Cerebellar nuclear complex (tissue), 1 donor: ENCODE measurements around the gene WNT3A.

Experiments
- DNase-seq, 2 experiments: peaks; one replicate each; lab custom pipeline; 2025; lab: John Stamatoyannopoulos, UW

The WNT3A gene

DNA sequence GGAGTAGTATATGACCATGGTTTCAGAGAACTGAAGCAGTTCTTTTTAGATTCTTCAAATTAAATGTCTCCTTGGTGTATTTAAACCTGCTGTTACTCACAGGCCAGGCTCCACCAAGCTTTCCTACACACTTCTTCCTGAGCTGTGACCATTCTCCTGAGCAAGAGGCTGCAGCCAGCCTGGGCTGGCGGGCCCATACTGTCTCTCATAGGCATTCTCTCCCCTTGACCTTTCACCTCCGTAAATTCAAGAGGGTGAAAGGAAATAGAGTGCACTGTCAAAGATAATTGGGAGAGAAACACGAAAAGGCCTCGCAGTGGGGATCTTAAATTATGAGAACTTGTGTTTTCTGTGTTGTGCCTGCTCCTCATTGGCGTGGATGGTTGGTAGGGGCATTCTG lies 78.0 kb downstream of the WNT3A start:
- DNase-seq = no peak

DNA sequence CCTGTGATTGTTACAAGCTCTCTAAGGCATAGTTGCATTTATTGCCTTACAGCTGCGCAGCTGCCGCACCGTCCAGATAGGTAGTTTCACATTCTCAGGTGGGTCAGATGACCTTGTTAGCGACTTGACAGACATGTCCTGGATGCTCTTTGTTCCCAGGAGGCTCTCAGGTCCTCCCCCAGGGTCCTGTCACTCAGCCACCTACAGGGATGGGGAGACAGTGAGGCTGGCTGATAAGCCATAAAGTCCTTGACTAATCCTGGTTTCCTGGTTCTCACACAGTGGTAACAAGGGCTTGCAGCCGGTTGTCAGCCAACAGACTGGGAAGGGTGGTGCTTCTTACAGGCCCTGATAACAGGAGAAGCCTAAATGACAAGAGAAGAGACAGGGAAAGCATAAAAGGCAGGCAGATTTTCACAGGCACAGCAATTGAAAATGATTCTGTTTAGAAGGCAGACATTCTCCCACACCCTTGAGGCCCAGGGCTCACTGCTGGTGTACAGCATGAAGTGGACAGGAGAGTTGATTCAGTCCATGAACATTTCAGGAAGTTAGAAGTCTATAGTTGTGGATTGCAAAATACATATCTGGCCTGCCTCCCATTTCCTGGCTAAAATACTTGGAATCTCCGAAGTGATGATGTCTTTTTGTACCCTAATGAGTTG lies 78.6 kb downstream of the WNT3A start:
- no peak for DNase-seq

DNA sequence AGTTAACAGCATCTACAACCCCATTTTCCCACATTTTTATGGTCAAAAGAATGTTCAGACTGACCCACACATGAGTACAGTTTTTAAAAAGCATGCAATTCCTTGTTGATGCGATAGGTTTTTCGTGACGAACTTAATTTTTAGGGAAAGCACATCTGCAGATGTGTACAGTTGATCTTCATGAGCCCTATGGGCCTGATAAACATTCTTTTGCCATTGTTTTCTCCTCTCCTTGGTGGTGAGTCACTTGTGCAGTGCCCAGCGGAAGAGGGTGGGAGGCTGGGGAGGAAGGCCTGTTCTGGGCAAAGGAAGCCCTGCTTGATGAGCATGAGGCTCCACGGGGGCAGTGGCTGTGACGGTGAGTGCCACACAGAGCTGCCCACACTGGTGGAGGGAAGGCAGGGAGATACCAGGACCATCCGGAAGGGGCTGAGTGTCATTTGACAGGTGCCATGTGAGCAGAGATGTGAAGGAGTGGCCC lies 81.0 kb downstream of the WNT3A start:
- no peak for DNase-seq

DNA sequence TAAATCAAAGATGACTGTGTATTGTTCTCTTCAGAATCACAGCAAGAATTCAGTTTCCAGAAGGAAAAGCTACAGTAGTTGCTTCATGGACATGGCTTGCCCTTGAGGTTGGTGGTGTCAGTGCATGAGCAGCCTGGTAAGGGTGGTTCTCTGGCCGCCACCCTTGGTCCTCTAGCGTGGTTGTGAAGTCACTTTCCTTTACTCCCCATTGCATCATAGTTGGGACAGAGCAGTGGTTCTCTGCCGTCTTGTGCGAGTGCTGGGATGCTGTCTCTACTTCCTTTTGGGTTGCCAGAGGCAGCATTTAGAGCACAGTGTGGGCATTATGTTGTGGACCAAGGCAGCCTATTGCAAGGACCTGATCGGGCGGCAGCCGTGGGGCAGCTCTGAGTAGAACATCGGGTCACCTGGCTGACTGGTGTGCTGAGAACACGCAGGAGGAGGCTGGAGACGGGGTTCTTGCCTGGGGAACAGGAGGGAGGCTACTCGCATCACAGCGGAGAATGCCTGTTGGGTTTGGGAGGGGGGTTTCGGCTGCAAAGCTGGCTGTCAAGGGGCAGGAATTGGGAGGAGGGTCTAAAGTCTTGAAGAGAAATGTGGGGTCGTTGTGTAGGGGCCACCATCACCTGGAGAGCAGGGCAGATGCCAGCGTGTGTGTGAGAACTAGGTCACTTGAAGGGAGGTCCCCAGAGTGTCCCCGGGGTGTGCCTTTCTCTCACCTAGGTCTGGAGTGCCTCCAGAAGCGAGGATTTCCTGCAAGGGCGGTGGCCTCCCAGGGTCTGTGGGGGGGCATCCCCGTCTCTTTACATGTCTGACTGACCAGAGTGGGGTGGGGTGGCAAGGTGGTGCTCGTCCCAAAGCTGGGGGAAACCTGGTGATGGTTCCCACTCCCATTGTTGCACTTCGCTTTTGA lies 82.0 kb downstream of the WNT3A start:
- DNase-seq = no peak

DNA sequence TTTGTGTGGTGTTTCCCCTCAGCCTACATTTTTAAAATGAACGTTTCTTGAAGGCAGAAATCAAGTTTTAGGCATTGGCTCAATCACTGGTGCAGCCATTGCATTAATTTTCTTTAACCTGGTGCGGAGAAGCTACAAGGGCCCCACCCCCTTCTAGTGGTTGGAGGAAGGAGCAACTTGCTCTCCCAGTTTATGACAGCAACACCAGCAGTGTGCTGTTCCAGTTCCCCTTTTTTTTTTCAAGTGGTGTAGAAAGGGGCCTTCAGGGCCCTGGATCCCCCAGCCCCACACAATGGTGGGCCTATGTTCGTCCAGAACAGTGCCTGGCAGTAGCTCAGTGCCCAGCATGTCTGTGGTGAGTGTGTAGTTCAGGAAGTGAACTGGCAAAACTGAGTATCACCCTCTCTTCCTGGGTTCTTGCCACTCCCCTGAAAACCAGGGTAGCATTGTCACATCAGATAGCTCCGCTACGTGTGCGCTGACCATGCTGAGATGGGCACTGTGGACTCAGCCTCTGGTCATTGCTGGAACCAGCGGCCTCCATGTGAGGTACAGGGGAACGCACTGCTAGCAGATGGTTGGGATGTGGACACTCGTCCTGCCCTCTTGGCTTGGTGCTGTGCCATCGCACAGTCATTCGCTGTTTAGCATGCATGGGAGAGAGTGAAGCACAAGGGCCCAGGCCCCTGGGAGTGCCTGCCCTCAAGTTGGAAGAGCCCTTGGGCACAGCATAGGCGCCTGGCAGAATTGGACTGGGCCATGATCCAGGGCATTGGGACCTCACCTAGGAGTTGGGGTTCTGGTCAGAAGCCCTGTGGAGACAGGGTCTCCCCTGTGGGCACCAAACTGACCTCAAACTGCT lies 83.0 kb downstream of the WNT3A start:
- DNase-seq = no peak

- no peak for DNase-seq
Observed at GRCh38 chr1:228090613-228091081, 83.8 kb downstream of the WNT3A start.

DNA sequence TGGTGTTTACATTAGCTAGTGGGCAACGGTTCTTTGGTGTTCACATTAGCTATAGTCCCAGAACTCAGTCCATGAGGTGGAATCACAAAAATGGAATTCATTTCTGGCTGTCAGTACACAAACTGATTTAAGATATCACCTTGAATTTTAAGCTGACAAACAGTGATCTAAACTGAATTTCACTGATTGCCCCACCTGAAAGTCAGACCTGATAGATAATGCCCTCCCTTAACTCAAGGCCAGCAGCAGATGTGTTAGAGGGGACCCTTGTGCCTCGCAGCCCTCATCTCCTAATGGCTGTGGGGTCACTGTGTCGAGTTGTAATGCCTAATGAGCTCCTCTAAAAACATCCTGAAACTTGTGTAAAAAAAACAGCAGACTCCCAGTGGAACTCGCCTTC lies 84.3 kb downstream of the WNT3A start:
- DNase-seq = no peak

- DNase-seq = no peak
Observed at GRCh38 chr1:228092342-228093049, 85.7 kb downstream of the WNT3A start.

- no peak for DNase-seq
Observed at GRCh38 chr1:228093050-228093906, 86.5 kb downstream of the WNT3A start.

DNA sequence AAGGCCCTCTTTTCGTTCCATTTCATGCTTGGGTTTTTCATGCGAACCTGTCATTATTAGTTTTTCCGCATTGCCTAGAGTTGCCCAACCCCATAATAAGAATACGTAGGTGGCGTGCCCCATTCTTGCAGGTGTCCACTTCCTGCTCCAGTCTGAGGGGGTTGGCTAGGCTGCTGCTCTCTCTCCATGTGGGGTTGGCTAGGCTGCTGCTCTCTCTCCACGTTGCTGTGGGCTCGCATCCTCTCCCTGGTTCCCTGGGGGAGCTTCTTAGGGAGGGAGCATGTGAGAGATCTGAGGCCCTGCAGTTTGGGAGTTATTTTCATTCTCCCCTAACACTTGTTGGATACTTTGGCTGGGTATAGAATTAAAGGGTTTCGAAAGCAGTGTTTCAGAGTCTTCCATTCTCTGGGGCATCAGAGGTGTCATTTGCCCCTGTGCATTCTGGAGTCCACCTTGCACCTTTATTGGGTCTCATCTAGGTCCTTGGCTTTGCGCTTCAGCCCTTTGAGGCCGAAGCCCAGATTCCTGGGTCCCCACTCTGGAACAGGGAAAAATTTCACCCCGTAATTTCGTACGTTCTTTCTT lies 87.7 kb downstream of the WNT3A start:
- no peak for DNase-seq

GRCh38 chr1:228095161-228095560 lies 88.4 kb downstream of the WNT3A start:
- no peak for DNase-seq

GRCh38 chr1:228095938-228096337 lies 89.1 kb downstream of the WNT3A start:
- no peak for DNase-seq

- DNase-seq = no peak
Observed at GRCh38 chr1:228096416-228097332, 89.9 kb downstream of the WNT3A start.

GRCh38 chr1:228097333-228098081 lies 90.7 kb downstream of the WNT3A start:
- no peak for DNase-seq

DNA sequence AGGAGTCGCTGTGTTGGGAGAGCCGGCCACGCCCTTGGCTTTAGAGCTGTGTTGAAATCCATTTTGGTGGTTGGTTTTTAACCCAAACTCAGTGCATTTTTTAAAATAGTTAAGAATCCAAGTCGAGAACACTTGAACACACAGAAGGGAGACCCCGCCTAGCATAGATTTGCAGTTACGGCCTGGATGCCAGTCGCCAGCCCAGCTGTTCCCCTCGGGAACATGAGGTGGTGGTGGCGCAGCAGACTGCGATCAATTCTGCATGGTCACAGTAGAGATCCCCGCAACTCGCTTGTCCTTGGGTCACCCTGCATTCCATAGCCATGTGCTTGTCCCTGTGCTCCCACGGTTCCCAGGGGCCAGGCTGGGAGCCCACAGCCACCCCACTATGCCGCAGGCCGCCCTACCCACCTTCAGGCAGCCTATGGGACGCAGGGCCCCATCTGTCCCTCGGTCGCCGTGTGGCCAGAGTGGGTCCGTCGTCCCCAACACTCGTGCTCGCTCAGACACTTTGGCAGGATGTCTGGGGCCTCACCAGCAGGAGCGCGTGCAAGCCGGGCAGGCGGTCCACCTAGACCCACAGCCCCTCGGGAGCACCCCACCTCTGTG lies 91.6 kb downstream of the WNT3A start:
- DNase-seq = no peak

- no peak for DNase-seq
Observed at GRCh38 chr1:228099331-228099732, 92.5 kb downstream of the WNT3A start.

DNA sequence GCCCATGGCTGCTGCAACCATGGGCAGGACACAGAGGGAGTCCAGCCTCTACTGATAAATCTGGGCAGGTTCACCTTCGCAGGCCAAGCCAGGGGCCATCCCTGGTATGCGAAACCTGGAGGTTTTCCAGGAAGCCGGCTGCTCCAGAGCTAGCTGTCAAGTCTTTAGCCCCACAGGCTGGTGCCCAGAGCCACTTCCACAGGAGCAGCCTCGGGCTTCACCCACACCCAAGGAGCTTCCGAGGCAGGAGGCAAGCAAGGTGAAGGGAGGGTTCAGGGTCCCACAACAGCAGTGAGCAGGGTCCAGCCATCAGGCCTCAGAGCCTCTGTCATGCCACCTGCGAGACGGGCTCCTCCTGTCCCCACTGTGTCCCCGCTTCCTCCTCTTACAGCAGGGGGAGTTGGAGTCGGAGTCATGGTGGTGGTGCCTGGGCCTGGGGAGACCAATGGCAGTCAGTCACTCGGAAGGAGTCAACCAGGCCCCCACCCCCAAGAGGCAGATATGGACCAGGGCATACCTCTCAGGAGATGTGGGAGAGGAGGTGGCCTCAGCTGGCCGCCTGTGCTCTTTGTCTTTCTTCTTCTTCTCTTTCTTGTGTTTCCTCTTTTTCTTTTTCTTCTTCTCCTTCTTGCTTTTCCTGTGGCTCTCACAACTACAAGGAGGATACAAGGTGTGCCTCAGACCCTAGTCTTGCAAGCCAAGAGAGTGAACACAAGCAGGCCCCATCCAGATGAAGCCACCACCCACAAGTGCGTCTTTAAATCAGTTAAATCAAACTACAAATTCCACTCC lies 94.2 kb downstream of the WNT3A start:
- no peak for DNase-seq
